Measurements from ENCODE around the gene MAN1B1.

- TF ChIP-seq TCF12 (IDR thresholded peaks at IDR 0.05; ENCODE audit: low read depth) (no peak), FOXM1 (IDR thresholded peaks at IDR 0.05; ENCODE audit: borderline replicate concordance, low read depth) (no peak), TAF1 (IDR thresholded peaks at IDR 0.05; ENCODE audit: low read depth) (no peak), RAD21 (IDR thresholded peaks at IDR 0.05; ENCODE audit: low read depth) (no peak), ZBTB7A (IDR thresholded peaks at IDR 0.05; ENCODE audit: low read depth) (no peak), TEAD4 (IDR thresholded peaks at IDR 0.05) (no peak), EP300 (IDR thresholded peaks at IDR 0.05; ENCODE audit: borderline replicate concordance) (no peak), YY1 (IDR thresholded peaks at IDR 0.05; ENCODE audit: low read depth) (no peak)
Observed at GRCh38 chr9:137149942-137150616, 63.3 kb downstream of the MAN1B1 start.

All from Ishikawa (cell line).